Ishikawa (cell line): ENCODE data around the gene GARIN5B.

Experiments
- CEBPB ChIP-seq: IDR thresholded peaks from 2 replicates; pipeline ENCODE4 v1.6.1; 2012
- CREB1 ChIP-seq: IDR thresholded peaks from 2 replicates; pipeline ENCODE4 v1.6.1; 2012; ENCODE audit warnings: low read depth
- EGR1 ChIP-seq: IDR thresholded peaks from 2 replicates; pipeline ENCODE4 v1.6.1; 2012
- EP300 ChIP-seq: IDR thresholded peaks from 2 replicates; pipeline ENCODE4 v1.6.1; 2012; ENCODE audit warnings: borderline replicate concordance
- FOXM1 ChIP-seq: IDR thresholded peaks from 2 replicates; pipeline ENCODE4 v1.6.1; 2012; ENCODE audit warnings: low read depth, borderline replicate concordance
- NFIC ChIP-seq: IDR thresholded peaks from 2 replicates; pipeline ENCODE4 v1.6.1; 2012
- RAD21 ChIP-seq: IDR thresholded peaks from 2 replicates; pipeline ENCODE4 v1.6.1; 2012; ENCODE audit warnings: low read depth
- TAF1 ChIP-seq: IDR thresholded peaks from 2 replicates; pipeline ENCODE4 v1.6.1; 2012; ENCODE audit warnings: low read depth, mild to moderate bottlenecking
- TCF12 ChIP-seq: IDR thresholded peaks from 2 replicates; pipeline ENCODE4 v1.6.1; 2012; ENCODE audit warnings: low read depth
- TEAD4 ChIP-seq: IDR thresholded peaks from 2 replicates; pipeline ENCODE4 v1.6.1; 2012
- YY1 ChIP-seq: IDR thresholded peaks from 2 replicates; pipeline ENCODE4 v1.6.1; 2012; ENCODE audit warnings: low read depth
- ZBTB7A ChIP-seq: IDR thresholded peaks from 2 replicates; pipeline ENCODE4 v1.6.1; 2012; ENCODE audit warnings: low read depth
- TF ChIP-seq, protein P1 (sequence below): IDR thresholded peaks from 2 replicates; pipeline ENCODE4 v1.6.1; 2012
- TF ChIP-seq, protein P2 (sequence below): IDR thresholded peaks from 2 replicates; pipeline ENCODE4 v1.6.1; 2012
- TF ChIP-seq, protein P3 (sequence below): IDR thresholded peaks from 2 replicates; pipeline ENCODE4 v1.6.1; 2012; ENCODE audit warnings: low read depth, mild to moderate bottlenecking

Gene GARIN5B

GRCh38 chr19:55352549-55353145 lies 10.4 kb downstream of the GARIN5B start:
- TF ChIP-seq, protein P1, sequence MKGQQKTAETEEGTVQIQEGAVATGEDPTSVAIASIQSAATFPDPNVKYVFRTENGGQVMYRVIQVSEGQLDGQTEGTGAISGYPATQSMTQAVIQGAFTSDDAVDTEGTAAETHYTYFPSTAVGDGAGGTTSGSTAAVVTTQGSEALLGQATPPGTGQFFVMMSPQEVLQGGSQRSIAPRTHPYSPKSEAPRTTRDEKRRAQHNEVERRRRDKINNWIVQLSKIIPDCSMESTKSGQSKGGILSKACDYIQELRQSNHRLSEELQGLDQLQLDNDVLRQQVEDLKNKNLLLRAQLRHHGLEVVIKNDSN: no peak
- TF ChIP-seq, protein P2, sequence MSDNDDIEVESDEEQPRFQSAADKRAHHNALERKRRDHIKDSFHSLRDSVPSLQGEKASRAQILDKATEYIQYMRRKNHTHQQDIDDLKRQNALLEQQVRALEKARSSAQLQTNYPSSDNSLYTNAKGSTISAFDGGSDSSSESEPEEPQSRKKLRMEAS: no peak
- TF ChIP-seq RAD21: no peak
- no peak for TF ChIP-seq YY1
- no peak for TF ChIP-seq CREB1

GRCh38 chr19:55352040-55352439 lies 11.0 kb downstream of the GARIN5B start:
- TF ChIP-seq, protein P2: no peak
- TF ChIP-seq CREB1 (no peak), FOXM1 (no peak), RAD21 (no peak), YY1 (no peak), TAF1 (no peak), EGR1 (no peak), TEAD4 (no peak)
- TF ChIP-seq, protein P1: no peak
- TF ChIP-seq, protein P3, sequence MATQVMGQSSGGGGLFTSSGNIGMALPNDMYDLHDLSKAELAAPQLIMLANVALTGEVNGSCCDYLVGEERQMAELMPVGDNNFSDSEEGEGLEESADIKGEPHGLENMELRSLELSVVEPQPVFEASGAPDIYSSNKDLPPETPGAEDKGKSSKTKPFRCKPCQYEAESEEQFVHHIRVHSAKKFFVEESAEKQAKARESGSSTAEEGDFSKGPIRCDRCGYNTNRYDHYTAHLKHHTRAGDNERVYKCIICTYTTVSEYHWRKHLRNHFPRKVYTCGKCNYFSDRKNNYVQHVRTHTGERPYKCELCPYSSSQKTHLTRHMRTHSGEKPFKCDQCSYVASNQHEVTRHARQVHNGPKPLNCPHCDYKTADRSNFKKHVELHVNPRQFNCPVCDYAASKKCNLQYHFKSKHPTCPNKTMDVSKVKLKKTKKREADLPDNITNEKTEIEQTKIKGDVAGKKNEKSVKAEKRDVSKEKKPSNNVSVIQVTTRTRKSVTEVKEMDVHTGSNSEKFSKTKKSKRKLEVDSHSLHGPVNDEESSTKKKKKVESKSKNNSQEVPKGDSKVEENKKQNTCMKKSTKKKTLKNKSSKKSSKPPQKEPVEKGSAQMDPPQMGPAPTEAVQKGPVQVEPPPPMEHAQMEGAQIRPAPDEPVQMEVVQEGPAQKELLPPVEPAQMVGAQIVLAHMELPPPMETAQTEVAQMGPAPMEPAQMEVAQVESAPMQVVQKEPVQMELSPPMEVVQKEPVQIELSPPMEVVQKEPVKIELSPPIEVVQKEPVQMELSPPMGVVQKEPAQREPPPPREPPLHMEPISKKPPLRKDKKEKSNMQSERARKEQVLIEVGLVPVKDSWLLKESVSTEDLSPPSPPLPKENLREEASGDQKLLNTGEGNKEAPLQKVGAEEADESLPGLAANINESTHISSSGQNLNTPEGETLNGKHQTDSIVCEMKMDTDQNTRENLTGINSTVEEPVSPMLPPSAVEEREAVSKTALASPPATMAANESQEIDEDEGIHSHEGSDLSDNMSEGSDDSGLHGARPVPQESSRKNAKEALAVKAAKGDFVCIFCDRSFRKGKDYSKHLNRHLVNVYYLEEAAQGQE: no peak

GRCh38 chr19:55350620-55351315 lies 12.3 kb downstream of the GARIN5B start:
- TF ChIP-seq FOXM1 (no peak), EP300 (no peak), ZBTB7A (no peak), YY1 (no peak), TCF12 (no peak), RAD21 (no peak), CEBPB (no peak), TEAD4 (no peak), CREB1 (no peak), TAF1 (no peak), EGR1 (no peak), NFIC (no peak)
- TF ChIP-seq, protein P2: no peak
- TF ChIP-seq, protein P3: no peak
- TF ChIP-seq, protein P1: no peak

DNA sequence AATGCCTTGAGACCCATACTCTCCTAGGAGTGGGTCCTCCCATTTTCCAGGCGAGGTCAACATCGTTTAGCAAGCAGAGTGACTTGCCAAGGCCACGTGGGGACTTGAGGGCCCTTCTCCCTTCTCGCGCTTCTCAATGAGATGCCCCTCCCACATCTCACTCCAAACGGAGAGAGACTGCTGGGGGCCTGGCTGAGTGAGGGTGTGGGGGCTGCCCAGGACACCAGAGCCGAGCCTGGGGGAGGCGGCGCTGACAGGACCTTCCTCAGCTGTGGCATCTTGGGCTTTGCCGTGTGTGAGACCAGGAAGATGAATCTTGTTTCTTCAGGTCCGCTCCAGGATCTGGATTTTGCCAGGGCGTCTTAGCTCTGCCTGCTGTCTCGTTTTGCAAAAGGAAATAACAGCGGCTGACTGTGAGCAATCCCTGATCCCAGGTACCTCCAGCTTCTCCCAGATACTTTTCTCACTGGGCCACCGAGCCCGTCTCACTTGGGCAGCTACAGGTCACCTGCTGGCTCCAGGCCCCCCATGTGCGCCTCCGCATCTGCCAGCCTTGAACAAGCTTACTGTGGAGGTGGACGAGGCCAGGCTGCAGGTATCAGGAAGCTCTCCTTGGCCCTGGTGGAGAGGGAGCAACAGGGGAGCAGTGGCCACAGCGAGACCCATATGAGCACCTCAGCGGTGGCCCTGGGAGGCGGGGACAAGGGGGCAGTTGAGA lies 14.6 kb downstream of the GARIN5B start:
- TF ChIP-seq TAF1 (no peak), ZBTB7A (no peak), RAD21 (no peak), TEAD4 (no peak)

- no peak for TF ChIP-seq TCF12
- TF ChIP-seq EGR1: no peak
- TF ChIP-seq, protein P2: no peak
- no peak for TF ChIP-seq YY1
- TF ChIP-seq TEAD4: no peak
- no peak for TF ChIP-seq TAF1
- TF ChIP-seq, protein P3: no peak
- TF ChIP-seq CREB1: no peak
- TF ChIP-seq ZBTB7A: no peak
- no peak for TF ChIP-seq NFIC
- TF ChIP-seq, protein P1: no peak
- TF ChIP-seq FOXM1: no peak
These were observed 15.5 kb downstream of the GARIN5B start for GRCh38 chr19:55347442-55348009.
